IPS-11a (cell line): Measurements from ENCODE around the gene ZMYND8.

ENCODE experiments used
- H3K4me3 ChIP-seq: one replicate; pipeline ENCODE4 v1.5.1; 2013; ENCODE audit warnings: low read depth, low read length, control low read depth

Gene ZMYND8

DNA sequence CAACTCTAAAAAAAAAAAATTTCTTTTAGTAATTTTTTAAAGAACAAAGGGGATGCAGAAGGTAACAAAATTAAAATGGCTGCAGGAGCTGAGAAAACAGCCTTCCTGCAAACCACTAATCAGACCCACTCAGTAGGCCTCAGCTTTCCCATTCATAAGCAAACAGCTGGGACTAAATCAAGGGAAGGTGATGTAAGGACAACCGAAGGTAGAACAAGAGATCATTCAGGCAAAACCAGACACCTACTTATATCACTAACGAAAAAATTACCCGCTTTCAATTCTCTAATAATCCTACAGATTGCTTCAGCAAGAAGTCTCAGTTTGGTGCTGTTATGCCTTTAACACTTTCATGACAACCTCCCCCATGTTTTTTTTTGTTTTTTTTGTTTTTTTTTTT lies 124.0 kb downstream of the ZMYND8 start:
- no peak overlapping the region for H3K4me3 ChIP-seq

DNA sequence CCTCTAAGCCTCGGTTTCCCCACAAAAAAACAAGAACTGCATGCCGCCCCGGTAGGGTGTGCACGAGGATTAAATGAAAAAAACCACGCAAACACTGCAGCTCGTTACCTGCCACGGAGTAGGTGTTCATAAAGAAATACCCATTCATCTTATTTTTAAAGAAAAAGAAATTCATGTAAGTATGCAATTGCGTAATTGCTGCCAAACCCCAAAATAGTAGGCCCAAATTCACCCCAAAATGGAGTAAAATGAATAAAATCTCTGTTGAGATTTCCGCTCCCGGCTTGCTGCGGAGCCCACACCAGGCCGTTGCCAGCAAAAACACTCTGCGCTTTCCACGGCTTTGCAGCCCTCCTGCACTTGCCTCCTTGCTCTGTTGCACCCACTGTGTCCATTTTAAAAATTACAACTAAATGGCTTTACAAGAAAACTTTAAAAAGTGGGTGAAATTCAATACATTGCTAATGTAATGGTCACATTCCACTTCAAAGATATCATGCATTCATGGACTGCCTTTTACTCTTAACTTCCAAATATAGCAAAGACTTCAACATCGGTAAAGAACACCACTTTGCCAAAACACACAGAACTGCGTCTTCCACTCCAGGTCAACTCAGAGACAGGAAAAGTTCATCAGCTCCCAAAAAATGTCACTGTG lies 125.0 kb downstream of the ZMYND8 start:
- H3K4me3 ChIP-seq: no peak overlapping the region

DNA sequence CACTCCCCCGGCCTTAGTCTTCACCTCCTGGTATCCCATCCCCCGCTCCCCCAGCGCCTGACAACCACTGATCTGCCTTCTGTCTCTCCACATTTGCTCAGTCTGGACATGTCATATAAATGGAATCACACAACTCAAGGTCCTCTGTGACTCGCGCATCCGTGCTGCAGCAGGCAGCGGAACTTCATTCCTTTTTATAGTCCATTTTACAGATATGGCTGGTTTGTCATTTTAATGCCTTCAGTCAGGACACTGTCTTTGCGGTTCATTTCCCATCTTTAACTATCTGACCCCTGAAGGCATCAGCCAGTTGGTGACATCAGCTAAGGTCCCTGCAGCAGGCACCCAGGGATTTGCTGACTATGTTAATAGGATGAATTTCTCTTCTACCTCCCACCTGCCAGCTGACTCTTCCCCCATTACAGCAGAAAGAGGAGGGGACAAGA lies 125.7 kb downstream of the ZMYND8 start:
- no peak overlapping the region for H3K4me3 ChIP-seq

DNA sequence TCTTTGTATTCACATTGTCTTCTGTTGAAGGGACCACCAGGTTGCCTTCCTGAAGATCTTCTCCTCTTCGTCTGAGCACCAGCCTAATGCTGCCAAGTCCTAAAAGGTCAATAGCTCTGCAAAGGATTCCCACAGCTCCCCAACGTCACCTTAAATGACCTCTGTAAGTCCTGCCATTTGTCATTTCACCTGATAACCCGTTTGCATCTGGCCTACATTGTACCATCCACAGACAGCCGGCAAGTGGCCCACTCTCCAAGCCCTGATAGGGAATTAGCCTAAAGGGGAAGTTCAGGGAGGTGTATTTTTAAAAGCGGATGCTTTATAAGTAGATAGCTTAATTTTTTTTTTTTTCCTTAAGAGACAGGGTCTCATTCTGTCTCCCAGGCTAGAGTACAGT lies 127.8 kb downstream of the ZMYND8 start:
- no peak overlapping the region for H3K4me3 ChIP-seq

DNA sequence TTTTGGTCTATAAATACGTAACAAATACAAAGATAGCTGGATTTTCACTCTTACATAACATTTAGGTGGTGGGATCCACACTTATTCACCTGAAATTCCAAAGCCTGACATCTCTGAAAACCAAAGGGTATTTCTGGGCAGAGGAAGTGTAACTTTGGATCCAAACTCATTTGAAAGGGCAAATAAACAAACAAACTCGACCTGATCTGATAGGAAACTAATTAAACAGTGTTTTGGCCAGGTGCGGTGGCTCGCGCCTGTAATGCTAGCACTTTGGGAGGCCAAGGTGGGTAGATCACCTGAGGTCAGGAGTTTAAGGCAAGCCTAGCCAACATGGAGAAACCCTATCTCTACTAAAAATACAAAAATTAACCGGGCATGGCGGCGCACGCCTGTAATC lies 128.9 kb downstream of the ZMYND8 start:
- no peak overlapping the region for H3K4me3 ChIP-seq

DNA sequence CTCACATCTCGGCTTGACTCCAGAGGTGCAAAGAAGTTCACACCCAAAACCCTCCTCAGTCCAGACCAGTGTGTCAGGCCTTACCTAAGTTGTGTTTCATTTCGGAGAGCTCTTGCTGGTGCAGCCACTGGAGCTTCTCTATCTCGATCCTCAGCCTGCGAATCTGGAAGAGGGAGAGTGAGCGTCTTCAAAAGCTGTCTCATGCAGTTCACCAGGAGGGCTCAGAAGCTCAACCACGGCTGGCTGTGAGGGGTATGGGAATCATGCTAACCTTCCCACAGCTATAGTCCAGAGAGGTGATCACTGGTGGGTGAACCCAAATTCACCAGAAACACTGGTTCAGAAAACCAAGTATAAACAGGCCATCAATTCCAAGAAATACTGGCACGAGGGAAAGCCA lies 129.4 kb downstream of the ZMYND8 start:
- H3K4me3 ChIP-seq: no peak overlapping the region

DNA sequence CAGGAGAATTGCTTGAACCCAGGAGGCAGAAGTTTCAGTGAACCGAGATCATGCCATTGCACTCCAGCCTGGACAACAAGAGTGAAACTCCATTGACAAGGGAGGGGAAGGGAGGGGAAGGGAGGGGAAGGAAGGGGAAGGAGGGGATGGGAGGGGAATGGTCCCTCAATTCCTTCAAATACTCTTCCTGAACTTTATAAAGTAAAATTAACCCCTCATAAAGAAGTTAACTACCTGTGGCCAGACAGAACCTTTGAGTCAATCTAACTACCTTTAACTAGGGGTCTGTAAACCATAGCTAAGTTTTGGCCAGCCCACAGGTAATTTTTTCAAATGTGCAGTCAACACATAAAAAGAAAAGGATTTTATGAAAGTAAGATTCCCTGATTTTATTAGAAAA lies 131.0 kb downstream of the ZMYND8 start:
- no peak overlapping the region for H3K4me3 ChIP-seq

DNA sequence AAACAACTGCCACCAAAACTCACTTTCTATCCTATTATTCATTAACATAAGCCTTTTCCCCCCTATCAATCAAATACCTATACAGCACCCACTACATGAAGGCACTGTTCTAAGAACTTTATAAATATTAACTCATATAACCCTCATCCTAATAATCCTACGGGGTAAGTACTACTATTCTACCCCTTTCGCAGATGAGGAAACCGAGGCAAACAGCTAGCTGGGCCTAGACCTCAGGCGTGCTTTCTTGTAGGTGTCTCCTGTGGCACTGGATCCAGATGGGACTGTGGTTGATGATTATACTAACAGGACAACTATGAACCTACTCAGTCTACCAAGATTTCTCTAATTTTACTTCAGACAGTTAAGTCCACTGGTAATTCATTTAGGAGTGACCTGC lies 131.6 kb downstream of the ZMYND8 start:
- H3K4me3 ChIP-seq: no peak overlapping the region

DNA sequence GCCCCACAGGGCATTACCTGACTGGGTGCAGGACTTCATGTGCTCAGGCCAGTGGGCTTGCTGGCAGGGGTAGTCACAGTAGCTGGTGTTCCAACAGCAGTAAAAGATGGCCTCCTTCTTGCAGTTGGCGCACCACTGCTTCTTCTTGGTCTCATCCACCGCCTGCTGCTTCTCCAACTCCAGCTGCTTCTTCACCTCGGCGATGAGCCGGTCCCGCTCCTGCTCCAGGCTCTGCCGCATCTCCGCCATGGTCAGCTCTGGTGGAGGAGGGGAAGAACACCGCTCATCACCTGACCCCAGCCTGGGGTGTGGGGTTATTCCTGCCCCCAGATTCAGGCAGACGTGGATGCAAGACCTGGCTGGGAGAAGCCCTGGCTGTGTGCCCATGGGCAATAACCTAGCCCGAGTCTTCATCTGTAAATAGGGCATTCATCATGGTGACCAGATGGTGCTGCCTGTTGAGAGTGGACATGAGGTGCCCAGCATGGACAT lies 132.2 kb downstream of the ZMYND8 start:
- no peak overlapping the region for H3K4me3 ChIP-seq

DNA sequence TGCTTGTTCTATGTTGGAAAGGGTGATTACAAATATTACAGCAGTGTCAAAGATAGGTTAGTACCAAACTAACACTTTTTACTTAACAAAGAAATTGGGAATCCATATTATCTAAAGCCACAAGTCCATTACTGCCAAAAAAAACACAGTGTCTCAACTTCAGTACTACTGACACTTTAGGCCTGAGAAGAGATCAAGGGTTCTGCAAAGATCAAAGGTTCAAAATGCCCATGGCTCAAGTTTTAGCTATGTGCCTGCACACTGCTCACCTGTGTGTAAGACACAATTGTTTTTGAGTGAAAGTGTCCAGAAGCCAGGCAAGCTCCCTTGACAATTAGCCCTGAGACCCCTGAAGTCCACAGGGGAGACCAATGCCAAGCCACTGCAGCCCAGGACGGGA lies 132.6 kb downstream of the ZMYND8 start:
- H3K4me3 ChIP-seq: no peak overlapping the region

DNA sequence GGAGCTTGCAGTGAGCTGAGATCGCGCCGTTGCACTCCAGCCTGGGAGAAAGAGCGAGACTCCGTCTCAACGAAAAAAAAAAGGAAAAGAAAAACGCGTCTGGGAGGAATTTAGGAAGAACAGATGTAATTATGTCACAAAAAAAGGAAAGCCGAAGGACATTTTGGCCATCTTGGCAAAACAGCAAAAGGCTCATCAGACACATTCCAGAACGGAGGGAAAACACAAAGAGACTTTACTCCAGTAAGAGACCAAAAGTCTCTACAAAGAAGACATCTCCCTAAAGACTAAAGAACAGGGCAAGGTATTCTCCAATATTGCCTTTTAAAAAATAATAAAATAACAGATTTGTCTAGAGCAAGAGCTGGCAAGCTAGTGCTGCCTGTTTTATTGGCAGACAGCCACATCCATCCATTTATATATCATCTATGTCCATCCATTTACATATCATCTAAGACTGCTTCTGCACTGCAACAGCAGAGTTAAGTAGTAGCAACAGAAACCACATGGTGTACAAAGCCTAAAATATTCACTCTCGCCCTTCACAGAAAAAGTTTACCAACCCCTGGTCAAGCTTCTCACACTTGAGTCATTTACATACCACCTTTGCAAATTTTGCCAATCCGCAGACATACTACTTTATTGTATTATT lies 133.9 kb downstream of the ZMYND8 start:
- H3K4me3 ChIP-seq: no peak overlapping the region

DNA sequence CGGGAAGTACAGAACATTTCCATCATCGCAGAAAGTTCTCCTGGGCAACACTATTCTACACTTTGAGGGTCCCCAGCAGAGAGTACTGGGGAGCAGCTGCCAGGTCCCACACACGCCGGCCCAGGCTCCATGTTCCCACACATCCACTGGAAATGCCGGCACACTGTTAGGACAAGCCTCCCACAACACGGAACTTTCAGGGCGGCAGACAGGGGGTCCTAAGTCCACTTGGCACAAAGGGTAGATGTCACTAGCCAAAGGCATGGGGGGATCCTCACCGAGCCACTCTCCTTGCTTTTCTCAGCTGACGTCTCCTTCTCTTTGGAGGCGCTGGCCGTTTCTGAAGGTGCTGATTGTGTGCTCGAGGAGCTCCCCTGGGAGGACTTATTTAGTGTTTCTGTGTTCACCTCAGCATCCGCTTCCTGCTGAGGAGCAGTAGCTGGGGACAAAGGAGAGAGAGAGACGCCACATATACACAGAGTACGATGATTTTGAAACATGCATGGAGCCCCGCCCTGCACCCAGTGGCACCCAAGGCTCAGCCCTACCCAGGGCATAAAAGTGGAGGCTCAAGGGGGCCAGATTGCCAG lies 135.4 kb downstream of the ZMYND8 start:
- no peak overlapping the region for H3K4me3 ChIP-seq

DNA sequence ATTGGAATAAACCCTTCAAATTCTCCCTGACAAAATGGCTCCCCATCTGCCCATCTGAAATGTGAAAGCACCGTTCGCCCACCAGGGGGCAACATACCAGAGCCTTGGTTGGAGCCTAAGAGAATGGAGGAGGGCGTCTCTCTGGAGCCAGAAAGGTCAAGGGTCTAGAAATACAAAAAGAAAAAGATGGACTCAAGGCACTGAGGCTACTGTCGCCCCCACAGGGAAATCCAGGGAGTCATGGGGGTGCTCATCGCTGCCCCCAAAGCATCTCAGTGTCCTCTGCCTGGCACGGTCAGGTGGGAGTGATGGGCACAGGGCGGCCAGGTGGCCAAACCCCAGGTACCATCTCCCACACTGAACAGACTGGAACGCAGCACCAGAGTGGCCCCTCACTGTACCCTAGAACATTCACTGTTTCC lies 136.3 kb downstream of the ZMYND8 start:
- H3K4me3 ChIP-seq: no peak overlapping the region

DNA sequence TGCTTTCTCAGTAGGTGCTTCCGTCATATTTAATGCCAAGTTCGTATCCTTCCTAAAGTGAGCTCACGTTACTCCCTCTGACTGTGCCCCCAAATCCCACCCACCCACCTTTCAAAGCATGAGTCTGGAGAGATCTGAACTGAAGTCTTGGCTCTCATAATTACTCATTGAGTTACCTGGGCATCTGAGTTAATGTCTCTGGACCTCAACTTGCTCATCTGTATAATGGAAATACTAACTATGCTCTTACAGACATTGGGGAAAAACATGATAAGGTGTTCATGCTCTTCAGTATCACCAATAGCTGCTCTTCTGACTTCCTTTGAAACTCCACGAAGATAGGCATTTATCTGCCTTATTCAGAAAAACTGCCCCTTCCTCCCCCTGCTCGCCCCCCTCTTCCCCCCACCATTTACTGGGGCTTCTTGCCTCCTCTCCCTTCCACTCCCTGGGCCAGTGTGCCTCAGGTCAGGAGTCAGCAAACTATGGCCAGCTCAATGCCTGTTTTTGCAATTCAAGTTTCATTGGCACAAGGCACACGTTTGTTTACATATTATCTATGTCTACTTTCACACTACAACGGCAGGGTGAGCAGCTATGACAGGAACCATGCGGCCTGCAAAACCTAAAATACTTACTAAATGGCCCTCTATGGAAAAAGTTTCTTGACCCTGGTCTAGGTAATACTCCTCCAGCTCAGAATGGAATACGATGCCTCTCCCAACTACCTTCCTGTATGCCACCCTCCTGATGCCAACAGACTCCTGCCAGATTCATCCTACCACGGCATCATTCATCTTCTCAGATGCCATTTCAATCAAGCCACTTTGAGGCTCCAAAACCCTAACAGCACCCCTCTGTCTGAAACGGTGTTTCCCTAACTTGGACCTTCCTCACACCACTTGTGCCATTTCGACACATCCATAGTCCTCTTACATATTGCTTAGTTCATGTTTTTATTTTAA lies 138.7 kb downstream of the ZMYND8 start:
- no peak overlapping the region for H3K4me3 ChIP-seq

DNA sequence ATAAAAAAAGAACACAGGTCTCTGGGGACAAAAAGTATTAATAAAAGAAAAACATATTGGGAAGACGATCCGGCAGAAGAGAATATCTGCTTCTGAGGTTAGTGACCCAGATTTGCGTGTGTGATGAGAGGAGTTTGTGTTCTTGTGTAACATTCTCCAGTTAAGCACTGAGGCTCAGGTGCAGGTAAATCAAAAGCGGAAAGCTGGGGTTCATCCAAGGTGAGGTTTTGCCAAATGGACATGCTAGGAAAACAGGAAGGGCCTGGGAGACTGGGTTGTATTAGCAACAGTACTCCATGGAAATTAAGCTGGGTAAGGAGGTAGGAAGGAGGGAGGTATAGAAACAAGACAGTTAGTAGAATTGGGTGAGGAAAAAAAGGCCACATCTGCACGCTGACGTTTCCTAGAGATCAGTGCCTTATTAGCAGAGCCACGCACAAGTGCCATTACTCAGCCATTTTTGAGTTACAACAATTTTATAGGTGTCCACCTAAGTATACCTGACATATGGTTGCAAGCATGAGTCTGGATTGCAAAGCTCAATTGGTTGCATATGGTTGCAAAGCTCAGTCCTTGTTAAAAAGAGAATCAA lies 139.6 kb downstream of the ZMYND8 start:
- no peak overlapping the region for H3K4me3 ChIP-seq

DNA sequence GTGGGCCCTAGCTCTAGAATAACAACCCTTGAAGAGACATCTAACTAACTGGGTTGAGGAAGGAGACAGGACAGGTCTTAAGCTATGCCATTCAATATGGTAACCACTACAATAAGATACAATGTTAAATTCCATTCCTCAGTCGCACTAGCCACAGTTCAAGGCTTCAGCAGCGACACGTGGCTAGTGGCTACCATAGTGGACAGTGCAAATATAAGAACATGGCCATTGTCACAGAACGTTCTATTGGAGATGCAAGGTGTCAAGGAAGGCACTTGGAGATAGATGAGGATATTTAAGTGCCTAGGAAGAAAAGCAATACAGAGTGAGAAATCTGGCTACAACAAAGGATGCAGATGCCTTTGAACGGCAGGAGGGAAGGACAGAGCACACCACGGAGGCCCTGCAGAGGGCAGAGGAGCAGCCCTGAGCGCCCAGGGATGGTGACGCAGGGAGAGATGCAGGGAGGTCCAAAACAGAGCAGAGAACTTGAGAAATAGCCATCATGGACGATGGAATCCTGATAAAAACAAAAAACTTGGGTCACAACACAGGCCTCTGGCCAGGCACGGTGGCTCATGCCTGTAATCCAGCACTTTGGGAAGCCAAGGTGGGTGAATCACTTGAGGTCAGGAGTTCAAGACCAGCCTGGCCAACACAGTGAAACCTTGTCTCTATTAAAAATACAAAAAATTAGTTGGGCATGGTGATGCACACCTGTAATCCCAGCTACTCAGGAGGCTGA lies 140.7 kb downstream of the ZMYND8 start:
- H3K4me3 ChIP-seq: no peak overlapping the region

DNA sequence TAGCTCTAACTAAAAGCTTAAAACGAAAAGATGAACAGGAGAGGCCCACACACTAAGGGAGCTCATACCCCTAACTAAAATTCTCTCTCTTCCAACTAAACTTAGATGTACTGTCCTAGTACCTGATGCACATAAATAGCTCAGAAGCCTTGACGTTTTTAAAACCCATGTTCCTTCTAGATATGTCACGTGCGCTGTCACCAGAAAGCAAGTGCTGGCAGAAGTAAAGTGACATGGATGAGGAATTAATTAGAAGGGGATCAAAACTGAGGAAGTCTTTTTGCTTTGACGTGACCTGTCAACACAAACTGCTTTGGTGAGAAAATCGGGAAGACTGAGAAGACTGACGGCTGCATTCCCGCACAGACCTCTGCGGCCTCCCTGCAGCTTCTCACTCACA lies 142.5 kb downstream of the ZMYND8 start:
- H3K4me3 ChIP-seq: no peak overlapping the region

DNA sequence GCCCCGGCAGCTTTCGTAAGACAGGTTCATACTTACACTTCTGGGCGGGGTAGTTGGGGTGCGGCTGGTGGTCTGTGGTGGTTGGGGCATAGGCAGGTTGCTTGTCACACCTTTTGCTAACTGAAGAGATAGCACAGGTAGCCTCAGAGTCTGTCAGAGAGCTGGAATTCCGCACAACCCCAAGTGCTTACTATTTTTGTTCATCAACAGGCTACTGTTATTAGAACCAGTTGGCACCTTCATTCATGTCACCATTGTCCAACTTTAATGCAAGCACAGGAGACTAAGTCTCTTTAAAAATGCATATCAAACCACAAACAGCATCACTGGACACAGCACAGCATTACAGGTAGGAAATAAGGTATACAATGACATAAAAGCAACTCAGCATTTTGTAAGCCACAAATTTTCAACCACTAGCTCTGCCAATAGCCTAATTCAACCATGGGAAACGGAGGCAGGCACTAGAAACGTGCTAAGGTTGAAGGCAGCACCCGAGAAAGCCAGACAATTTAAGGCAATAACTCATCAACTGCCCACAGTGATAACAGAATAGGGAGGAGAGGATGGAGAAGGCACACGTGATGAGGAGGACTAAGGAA lies 143.8 kb downstream of the ZMYND8 start:
- H3K4me3 ChIP-seq: no peak overlapping the region

DNA sequence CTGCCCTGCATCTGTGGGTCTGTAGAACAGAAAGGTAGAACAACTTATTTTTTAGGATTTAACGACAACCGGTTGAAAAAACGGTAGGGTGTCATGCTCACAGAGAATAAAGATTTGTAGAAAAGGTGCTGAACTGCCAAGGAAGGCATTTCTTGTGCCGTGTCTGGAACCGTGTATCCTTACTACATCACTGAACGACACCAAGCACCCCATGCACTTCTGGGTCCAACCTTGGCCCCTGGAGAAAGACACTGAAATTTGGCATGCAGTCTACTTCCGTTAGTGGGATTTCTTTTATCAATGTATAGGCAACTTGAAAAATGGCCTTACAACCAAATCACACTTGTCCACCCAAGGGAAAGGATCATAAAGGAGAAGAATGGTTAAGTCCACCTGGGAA lies 145.5 kb downstream of the ZMYND8 start:
- H3K4me3 ChIP-seq: no peak overlapping the region

DNA sequence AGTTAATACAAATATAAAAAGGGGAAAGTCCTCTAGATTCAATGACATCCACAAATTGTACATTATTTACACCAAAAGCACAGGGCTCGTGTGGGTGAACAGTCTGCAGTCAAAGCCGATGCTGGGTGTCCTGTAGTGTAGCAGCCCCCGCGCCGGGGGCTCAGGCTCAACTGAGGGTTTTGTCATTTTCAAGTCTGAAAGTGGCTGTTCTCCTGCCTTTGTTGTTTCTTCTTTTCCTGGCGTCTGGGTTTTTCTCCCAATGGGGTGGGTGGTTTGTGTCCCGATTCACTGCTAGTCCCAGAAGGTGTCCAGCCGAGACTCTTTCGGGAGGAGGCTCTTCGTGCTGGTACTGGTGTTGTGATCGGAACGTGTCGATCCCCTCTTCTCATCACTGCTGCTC lies 146.0 kb downstream of the ZMYND8 start:
- no peak overlapping the region for H3K4me3 ChIP-seq
